Parathyroid adenoma (tissue), 2 donors: ENCODE measurements around the gene RPUSD2.

Experiments used
- H2AFZ ChIP-seq: fragments of 300-600 bp; sonication (generic); one replicate; pipeline ENCODE4 v1.7.0; 2017; ENCODE audit warnings: antibody characterized with exemption, mild to moderate bottlenecking
- H3K27ac ChIP-seq: fragments of 300-600 bp; sonication (generic); one replicate; pipeline ENCODE4 v1.7.0; 2017
- H3K27me3 ChIP-seq: fragments of 300-600 bp; sonication (generic); one replicate; pipeline ENCODE4 v1.7.0; 2017; ENCODE audit warnings: low read length; ENCODE audit not compliant: control insufficient read depth, insufficient read depth
- H3K36me3 ChIP-seq: fragments of 300-600 bp; sonication (generic); one replicate; pipeline ENCODE4 v1.7.0; 2017; ENCODE audit warnings: low read length; ENCODE audit not compliant: control insufficient read depth, insufficient read depth
- H3K4me1 ChIP-seq: fragments of 300-600 bp; sonication (generic); one replicate; pipeline ENCODE4 v1.7.0; 2017; ENCODE audit warnings: control low read depth
- H3K4me2 ChIP-seq: fragments of 300-600 bp; sonication (generic); one replicate; pipeline ENCODE4 v1.7.0; 2017; ENCODE audit warnings: low read length
- H3K4me3 ChIP-seq: fragments of 300-600 bp; sonication (generic); one replicate; pipeline ENCODE4 v1.7.0; 2017; ENCODE audit warnings: low read depth, low read length
- H3K79me2 ChIP-seq: fragments of 300-600 bp; sonication (generic); one replicate; pipeline ENCODE4 v1.7.0; 2017; ENCODE audit warnings: control low read depth
- H3K9ac ChIP-seq: fragments of 300-600 bp; sonication (generic); one replicate; pipeline ENCODE4 v1.7.0; 2017; ENCODE audit warnings: mild to moderate bottlenecking
- H3K9me3 ChIP-seq: fragments of 300-600 bp; sonication (generic); one replicate; pipeline ENCODE4 v1.7.0; 2017; ENCODE audit warnings: low read length; ENCODE audit not compliant: control insufficient read depth
- CTCF ChIP-seq: fragments of 300-600 bp; sonication (generic); IDR thresholded peaks from one replicate; pipeline ENCODE4 v1.7.0; 2017; ENCODE audit warnings: antibody characterized with exemption, mild to moderate bottlenecking
- donor health status: primary hyperparathyroidism.

Gene RPUSD2

GRCh38 chr15:40600956-40601355, 31.9 kb downstream of the RPUSD2 start:
- Histone ChIP-seq H3K79me2 (no peaks in the 10 kb centered on the region), H3K4me3 (no peak overlapping the region), H2AFZ (no peak overlapping the region), H3K36me3 (no peaks in the 10 kb centered on the region), H3K27me3 (no peaks in the 10 kb centered on the region), H3K4me2 (no peak overlapping the region), H3K27ac (no peak overlapping the region), H3K4me1 (no peaks in the 10 kb centered on the region), H3K9me3 (no peaks in the 10 kb centered on the region), H3K9ac (no peak overlapping the region)
- no peak for TF ChIP-seq CTCF

- H3K27me3 ChIP-seq, result no peaks in the 10 kb centered on the region
- no peak overlapping the region for H3K9ac ChIP-seq
- H2AFZ ChIP-seq, result no peak overlapping the region
- H3K4me1 ChIP-seq, result no peaks in the 10 kb centered on the region
- H3K27ac ChIP-seq, result no peak overlapping the region
- H3K36me3 ChIP-seq, result no peaks in the 10 kb centered on the region
- no peaks in the 10 kb centered on the region for H3K79me2 ChIP-seq
- no peak overlapping the region for H3K4me3 ChIP-seq
- TF ChIP-seq CTCF, result no peak
- no peak overlapping the region for H3K4me2 ChIP-seq
- H3K9me3 ChIP-seq, result no peaks in the 10 kb centered on the region
Observed at GRCh38 chr15:40603935-40604334, 34.8 kb downstream of the RPUSD2 start.

- no peak for TF ChIP-seq CTCF
Observed at GRCh38 chr15:40613080-40613479, 44.0 kb downstream of the RPUSD2 start.

GRCh38 chr15:40618023-40618422, 48.9 kb downstream of the RPUSD2 start:
- Histone ChIP-seq H3K79me2 (no peaks in the 10 kb centered on the region), H2AFZ (no peak overlapping the region)

More at GRCh38 chr15:40613080-40613479, 44.0 kb downstream of the RPUSD2 start:
- Histone ChIP-seq H3K9me3 (no peaks in the 10 kb centered on the region), H3K27me3 (no peaks in the 10 kb centered on the region), H3K27ac (no peak overlapping the region), H3K36me3 (no peaks in the 10 kb centered on the region), H3K4me2 (no peak overlapping the region), H3K4me1 (no peaks in the 10 kb centered on the region), H2AFZ (no peak overlapping the region), H3K79me2 (no peaks in the 10 kb centered on the region), H3K9ac (no peak overlapping the region), H3K4me3 (no peak overlapping the region)

More at GRCh38 chr15:40618023-40618422, 48.9 kb downstream of the RPUSD2 start:
- no peak for TF ChIP-seq CTCF
- Histone ChIP-seq H3K4me2 (no peak overlapping the region), H3K4me3 (no peak overlapping the region), H3K27me3 (no peaks in the 10 kb centered on the region), H3K9ac (no peak overlapping the region), H3K27ac (no peak overlapping the region), H3K4me1 (no peaks in the 10 kb centered on the region), H3K9me3 (no peaks in the 10 kb centered on the region), H3K36me3 (no peaks in the 10 kb centered on the region)
